ENCODE results near the gene CLK1.

DNA sequence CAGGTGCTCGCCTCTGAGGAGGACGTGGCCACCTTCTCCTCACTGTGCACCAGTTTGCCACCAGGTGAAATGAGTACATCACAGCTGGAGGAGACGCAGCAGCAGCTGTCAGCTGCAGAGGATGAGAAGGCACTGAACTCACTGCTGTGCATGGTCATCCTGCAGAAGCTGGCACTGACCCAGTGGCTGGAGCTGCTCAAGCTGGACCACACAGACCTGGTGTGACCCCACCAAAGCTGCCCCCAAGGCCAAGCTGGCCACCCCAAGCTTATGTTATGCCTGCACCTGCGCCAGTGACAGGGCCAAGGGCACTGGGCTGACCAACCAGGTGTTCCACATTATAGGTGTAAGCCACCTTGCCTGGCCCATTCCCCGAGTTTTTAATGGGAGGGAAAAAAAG, 19.3 kb downstream of the CLK1 start:
- no peak for TF ChIP-seq POLR2AphosphoS5 (IDR thresholded peaks at IDR 0.05; ENCODE audit: low read depth, low read length)
- no peak for TF ChIP-seq POLR2A (IDR thresholded peaks at IDR 0.05; ENCODE audit: low read depth, low read length)
- no peak for TF ChIP-seq TAF1 (IDR thresholded peaks at IDR 0.05; ENCODE audit: low read depth, low read length)
- TF ChIP-seq SPI1 (IDR thresholded peaks at IDR 0.05; ENCODE audit: low read depth, low read length), result no peak
- no peak for TF ChIP-seq POU2F2 (IDR thresholded peaks at IDR 0.05; ENCODE audit: low read depth, low read length)
